ENCODE data around the gene DNAI1. TPM values are rescaled to one million over a fixed set of nuclear protein-coding genes. Genes with fewer than 3 reads are reported as not detected.

The DNAI1 gene
- polyA plus RNA-seq, 1 of the 3 experiments (the other 2 are of a cell fraction): 0.46 TPM

DNA sequence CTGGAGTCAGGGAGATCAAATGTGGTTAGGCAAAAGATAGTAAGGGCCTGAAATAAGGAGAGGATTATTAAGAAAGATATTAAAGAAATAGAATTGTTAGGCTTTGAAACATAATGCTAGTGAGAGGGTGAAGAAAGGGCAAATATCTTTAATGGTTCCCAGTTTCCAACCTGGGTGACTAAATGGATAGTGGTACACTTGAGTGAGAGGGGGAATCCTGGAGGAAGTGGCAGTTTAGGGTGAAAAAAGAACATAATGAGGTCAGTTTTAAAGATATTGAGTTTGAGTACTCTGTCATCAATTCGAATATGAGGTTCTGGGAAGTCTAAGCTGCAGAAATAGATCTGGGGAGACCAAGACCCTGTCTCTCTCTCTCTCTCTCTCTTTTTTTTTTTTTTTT, 18.9 kb downstream of the DNAI1 start:
- CTCF ChIA-PET: interaction anchor here (1.7 kb wide), 1 partner anchor 74 kb away, joined by 6 read pairs; no protein-coding TSS in a partner anchor
- no peak for DNase-seq
- Histone ChIP-seq H3K9me2 (no peaks in the 10 kb centered on the region), H3K27ac (ENCODE audit: low read depth in 2 of 2, low read length in 1 of 2) (no peak overlapping the region), H3K4me3 (ENCODE audit: low read depth in 2 of 2, low read length in 1 of 2) (no peak overlapping the region), H3K9ac (no peak overlapping the region), H4K20me1 (ENCODE audit: insufficient read depth) (no peaks in the 10 kb centered on the region), H3K36me3 (replicated peaks in 1 of 2; ENCODE audit: control insufficient read depth in 1 of 2, insufficient read depth in 2 of 2, low read length in 1 of 2) (no peaks in the 10 kb centered on the region), H3K4me2 (no peak overlapping the region), H3F3A (replicated peaks; ENCODE audit: insufficient read depth) (no peaks in the 10 kb centered on the region), H2AFZ (ENCODE audit: low read depth) (no peak overlapping the region), H3K79me2 (ENCODE audit: insufficient read depth) (no peaks in the 10 kb centered on the region), H3K9me3 (no peaks in the 10 kb centered on the region), H3K4me1 (ENCODE audit: control insufficient read depth in 1 of 2, insufficient read depth in 2 of 2, low read depth in 1 of 2, low read length in 1 of 2) (no peaks in the 10 kb centered on the region), H3K27me3 (ENCODE audit: insufficient read depth) (peaks cover 6% of the 10 kb centered on the region; the same call in 1 of the 2 replicates)
- 18% methylated on average over 1 of the region's 1 CpG for WGBS (ENCODE audit: low lambda C conversion rate)
- POLR2A ChIA-PET: no interaction called here
- TF ChIP-seq FOXJ3 (CRISPR knock-in tag; IDR thresholded peaks at IDR 0.05): no peak
- TF ChIP-seq, protein P1, sequence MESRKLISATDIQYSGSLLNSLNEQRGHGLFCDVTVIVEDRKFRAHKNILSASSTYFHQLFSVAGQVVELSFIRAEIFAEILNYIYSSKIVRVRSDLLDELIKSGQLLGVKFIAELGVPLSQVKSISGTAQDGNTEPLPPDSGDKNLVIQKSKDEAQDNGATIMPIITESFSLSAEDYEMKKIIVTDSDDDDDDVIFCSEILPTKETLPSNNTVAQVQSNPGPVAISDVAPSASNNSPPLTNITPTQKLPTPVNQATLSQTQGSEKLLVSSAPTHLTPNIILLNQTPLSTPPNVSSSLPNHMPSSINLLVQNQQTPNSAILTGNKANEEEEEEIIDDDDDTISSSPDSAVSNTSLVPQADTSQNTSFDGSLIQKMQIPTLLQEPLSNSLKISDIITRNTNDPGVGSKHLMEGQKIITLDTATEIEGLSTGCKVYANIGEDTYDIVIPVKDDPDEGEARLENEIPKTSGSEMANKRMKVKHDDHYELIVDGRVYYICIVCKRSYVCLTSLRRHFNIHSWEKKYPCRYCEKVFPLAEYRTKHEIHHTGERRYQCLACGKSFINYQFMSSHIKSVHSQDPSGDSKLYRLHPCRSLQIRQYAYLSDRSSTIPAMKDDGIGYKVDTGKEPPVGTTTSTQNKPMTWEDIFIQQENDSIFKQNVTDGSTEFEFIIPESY (IDR thresholded peaks at IDR 0.05; ENCODE audit: borderline replicate concordance, low read depth): no peak
- TF ChIP-seq RCOR1 (IDR thresholded peaks at IDR 0.05; ENCODE audit: low read length): no peak
- TF ChIP-seq RFX5 (IDR thresholded peaks at IDR 0.05; ENCODE audit: low read length): no peak
- TF ChIP-seq, protein P2, sequence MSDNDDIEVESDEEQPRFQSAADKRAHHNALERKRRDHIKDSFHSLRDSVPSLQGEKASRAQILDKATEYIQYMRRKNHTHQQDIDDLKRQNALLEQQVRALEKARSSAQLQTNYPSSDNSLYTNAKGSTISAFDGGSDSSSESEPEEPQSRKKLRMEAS (IDR thresholded peaks at IDR 0.05; ENCODE audit: low read depth): no peak
- TF ChIP-seq, protein P3, sequence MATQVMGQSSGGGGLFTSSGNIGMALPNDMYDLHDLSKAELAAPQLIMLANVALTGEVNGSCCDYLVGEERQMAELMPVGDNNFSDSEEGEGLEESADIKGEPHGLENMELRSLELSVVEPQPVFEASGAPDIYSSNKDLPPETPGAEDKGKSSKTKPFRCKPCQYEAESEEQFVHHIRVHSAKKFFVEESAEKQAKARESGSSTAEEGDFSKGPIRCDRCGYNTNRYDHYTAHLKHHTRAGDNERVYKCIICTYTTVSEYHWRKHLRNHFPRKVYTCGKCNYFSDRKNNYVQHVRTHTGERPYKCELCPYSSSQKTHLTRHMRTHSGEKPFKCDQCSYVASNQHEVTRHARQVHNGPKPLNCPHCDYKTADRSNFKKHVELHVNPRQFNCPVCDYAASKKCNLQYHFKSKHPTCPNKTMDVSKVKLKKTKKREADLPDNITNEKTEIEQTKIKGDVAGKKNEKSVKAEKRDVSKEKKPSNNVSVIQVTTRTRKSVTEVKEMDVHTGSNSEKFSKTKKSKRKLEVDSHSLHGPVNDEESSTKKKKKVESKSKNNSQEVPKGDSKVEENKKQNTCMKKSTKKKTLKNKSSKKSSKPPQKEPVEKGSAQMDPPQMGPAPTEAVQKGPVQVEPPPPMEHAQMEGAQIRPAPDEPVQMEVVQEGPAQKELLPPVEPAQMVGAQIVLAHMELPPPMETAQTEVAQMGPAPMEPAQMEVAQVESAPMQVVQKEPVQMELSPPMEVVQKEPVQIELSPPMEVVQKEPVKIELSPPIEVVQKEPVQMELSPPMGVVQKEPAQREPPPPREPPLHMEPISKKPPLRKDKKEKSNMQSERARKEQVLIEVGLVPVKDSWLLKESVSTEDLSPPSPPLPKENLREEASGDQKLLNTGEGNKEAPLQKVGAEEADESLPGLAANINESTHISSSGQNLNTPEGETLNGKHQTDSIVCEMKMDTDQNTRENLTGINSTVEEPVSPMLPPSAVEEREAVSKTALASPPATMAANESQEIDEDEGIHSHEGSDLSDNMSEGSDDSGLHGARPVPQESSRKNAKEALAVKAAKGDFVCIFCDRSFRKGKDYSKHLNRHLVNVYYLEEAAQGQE (IDR thresholded peaks at IDR 0.05; ENCODE audit: low read depth, low read length): no peak
- TF ChIP-seq RXRA (IDR thresholded peaks at IDR 0.05; ENCODE audit: borderline replicate concordance, low read depth): no peak
- no peak for TF ChIP-seq JUND (IDR thresholded peaks at IDR 0.05)
- no peak for TF ChIP-seq ELF1 (IDR thresholded peaks at IDR 0.05)
- TF ChIP-seq POLR2AphosphoS5 (IDR thresholded peaks at IDR 0.05; ENCODE audit: low read depth, low read length): no peak
- TF ChIP-seq MXI1 (IDR thresholded peaks at IDR 0.05; ENCODE audit: low read depth, low read length): no peak
- TF ChIP-seq, protein P4, sequence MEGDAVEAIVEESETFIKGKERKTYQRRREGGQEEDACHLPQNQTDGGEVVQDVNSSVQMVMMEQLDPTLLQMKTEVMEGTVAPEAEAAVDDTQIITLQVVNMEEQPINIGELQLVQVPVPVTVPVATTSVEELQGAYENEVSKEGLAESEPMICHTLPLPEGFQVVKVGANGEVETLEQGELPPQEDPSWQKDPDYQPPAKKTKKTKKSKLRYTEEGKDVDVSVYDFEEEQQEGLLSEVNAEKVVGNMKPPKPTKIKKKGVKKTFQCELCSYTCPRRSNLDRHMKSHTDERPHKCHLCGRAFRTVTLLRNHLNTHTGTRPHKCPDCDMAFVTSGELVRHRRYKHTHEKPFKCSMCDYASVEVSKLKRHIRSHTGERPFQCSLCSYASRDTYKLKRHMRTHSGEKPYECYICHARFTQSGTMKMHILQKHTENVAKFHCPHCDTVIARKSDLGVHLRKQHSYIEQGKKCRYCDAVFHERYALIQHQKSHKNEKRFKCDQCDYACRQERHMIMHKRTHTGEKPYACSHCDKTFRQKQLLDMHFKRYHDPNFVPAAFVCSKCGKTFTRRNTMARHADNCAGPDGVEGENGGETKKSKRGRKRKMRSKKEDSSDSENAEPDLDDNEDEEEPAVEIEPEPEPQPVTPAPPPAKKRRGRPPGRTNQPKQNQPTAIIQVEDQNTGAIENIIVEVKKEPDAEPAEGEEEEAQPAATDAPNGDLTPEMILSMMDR (IDR thresholded peaks at IDR 0.05): no peak
- TF ChIP-seq, protein P5, sequence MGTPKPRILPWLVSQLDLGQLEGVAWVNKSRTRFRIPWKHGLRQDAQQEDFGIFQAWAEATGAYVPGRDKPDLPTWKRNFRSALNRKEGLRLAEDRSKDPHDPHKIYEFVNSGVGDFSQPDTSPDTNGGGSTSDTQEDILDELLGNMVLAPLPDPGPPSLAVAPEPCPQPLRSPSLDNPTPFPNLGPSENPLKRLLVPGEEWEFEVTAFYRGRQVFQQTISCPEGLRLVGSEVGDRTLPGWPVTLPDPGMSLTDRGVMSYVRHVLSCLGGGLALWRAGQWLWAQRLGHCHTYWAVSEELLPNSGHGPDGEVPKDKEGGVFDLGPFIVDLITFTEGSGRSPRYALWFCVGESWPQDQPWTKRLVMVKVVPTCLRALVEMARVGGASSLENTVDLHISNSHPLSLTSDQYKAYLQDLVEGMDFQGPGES (IDR thresholded peaks at IDR 0.05; ENCODE audit: low read depth, low read length): no peak
- TF ChIP-seq TEAD4 (IDR thresholded peaks at IDR 0.05; ENCODE audit: borderline replicate concordance, insufficient read depth): no peak
- no peak for TF ChIP-seq FOXM1 (IDR thresholded peaks at IDR 0.05; ENCODE audit: low read depth)
- TF ChIP-seq SMC3 (IDR thresholded peaks at IDR 0.05; ENCODE audit: low read depth, low read length): no peak
- no peak for TF ChIP-seq TAF1 (IDR thresholded peaks at IDR 0.05; ENCODE audit: borderline replicate concordance, low read depth, low read length)
- TF ChIP-seq FOSL2 (IDR thresholded peaks at IDR 0.05; ENCODE audit: borderline replicate concordance, low read depth): no peak
- no peak for TF ChIP-seq GABPA (IDR thresholded peaks at IDR 0.05; ENCODE audit: low read depth)
- TF ChIP-seq MEF2A (IDR thresholded peaks at IDR 0.05; ENCODE audit: borderline replicate concordance, low read depth): no peak
